Heart left ventricle (tissue), 13 donors: ENCODE data around the gene ARHGAP23.

Experiments
- POLR2A ChIP-seq, 2 donors: fragments of 450-650 bp; IDR thresholded peaks; one replicate each; pipeline ENCODE4 v1.6.1; 2017; ENCODE audit warnings: antibody characterized with exemption in 2 of 2, mild to moderate bottlenecking in 2 of 2, moderate library complexity in 2 of 2
- TF ChIP-seq, protein P1 (sequence below), 12 donors: fragments of 200-600 bp; sonication (generic) in 4 of 12; IDR thresholded peaks; one replicate each; pipeline versions ENCODE4 v1.5.0 to v1.8.0; 2018 to 2022; ENCODE audit warnings: antibody characterized with exemption in 12 of 12, mild to moderate bottlenecking in 5 of 12
- donor health status: ischemic (EF 13 %, LVEDD 7.1; RV severe dilation, severe dysfunction).
- donor health status: DM: no; HTN: yes; CAD: no.
- donor health status: DM: no; HTN: no; CAD: no.
- donor health status: ischemic (EF 25% LVEDD 6.9; RV normal size, moderate dysfunction).
- donor health status: ischemic (EF 25% LVEDD 5.7; RV mildly dilated, moderate dysfunction).
- donor health status: ischemic (EF 35%, LVEDD 5.7; RV mildly dilated, moderate dysfunction).
- donor health status: nonischemic (EF 11% LVEDD 7.7; RV severe dilation, severe dysfunction).
- donor health status: DM: yes; HTN: yes; CAD: no.
- donor health status: PGD.
- donor health status: ischemic (EF 29% LVEDD 5.4; RV normal size, mild dysfunction).
- donor health status: nonischemic (EF 23%, LVEDD 6.1; RV moderate dilation, normal function).

DNA sequence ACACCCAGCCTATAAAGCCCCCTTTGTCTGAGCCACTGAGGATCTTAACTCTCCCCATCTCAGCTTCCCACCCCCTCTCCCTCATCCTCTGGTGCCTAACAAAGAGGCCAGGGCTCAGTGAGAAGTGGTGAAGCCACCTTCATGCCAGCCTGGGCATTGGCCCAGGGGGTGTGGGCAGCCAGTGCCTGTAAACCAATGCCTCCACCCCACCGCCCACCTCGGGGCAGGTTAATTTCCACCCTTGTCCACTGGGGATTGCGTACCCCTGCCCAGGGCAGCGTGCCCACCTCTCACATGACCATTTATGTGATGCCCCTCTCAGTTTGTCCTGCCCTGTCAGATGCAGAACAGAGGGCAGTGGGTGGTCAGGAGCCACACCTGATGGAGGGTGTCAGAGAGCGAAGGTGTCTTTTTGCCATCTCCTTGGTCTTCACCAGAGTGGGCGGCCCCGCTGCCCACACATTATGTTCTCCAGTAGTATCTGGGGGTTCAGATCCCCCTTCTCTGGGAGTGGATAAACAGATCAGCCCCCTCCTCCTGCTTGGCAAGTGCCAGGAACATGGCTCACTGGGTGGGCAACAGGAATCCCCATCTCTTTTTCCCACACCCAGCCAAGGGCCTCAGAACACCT lies 10.1 kb upstream of the ARHGAP23 start:
- TF ChIP-seq POLR2A (IDR thresholded peaks at IDR 0.05): no peak
- TF ChIP-seq, protein P1, sequence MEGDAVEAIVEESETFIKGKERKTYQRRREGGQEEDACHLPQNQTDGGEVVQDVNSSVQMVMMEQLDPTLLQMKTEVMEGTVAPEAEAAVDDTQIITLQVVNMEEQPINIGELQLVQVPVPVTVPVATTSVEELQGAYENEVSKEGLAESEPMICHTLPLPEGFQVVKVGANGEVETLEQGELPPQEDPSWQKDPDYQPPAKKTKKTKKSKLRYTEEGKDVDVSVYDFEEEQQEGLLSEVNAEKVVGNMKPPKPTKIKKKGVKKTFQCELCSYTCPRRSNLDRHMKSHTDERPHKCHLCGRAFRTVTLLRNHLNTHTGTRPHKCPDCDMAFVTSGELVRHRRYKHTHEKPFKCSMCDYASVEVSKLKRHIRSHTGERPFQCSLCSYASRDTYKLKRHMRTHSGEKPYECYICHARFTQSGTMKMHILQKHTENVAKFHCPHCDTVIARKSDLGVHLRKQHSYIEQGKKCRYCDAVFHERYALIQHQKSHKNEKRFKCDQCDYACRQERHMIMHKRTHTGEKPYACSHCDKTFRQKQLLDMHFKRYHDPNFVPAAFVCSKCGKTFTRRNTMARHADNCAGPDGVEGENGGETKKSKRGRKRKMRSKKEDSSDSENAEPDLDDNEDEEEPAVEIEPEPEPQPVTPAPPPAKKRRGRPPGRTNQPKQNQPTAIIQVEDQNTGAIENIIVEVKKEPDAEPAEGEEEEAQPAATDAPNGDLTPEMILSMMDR (IDR thresholded peaks at IDR 0.05): no peak
